ENCODE measurements around the gene AHNAK2. TPM values are rescaled to one million over a fixed set of nuclear protein-coding genes. Genes with fewer than 3 reads are reported as not detected.

AHNAK2 gene
- total and polyA plus RNA-seq, 8 donors: 0.75 to 2.4 (median 1.4) TPM

GRCh38 chr14:104939666-104940410, 38.3 kb downstream of the AHNAK2 start:
- H3K4me3 ChIP-seq: no peak overlapping the region
- H3K36me3 ChIP-seq: no peaks in the 10 kb centered on the region
- DNase-seq (peak in 2 of 6 donors; percentile 28 to 46), FAIRE-seq (no peak), ATAC-seq (peak in 3 of 4 donors; percentile 47 to 55 (median 49))
- H3K27me3 ChIP-seq: no peaks in the 10 kb centered on the region
- no peak for TF ChIP-seq CTCF (IDR thresholded peaks at IDR 0.05)
- 55 to 60% methylated on average over 11 of the region's 11 CpGs for WGBS, 2 donors
- H3K9me3 ChIP-seq: no peaks in the 10 kb centered on the region
- intact Hi-C loops (cut with DNase I): no loop called here
- no peak overlapping the region for H3K27ac ChIP-seq
- H3K4me1 ChIP-seq: no peaks in the 10 kb centered on the region

GRCh38 chr14:104938960-104939359, 39.2 kb downstream of the AHNAK2 start:
- Histone ChIP-seq H3K36me3 (no peaks in the 10 kb centered on the region), H3K9me3 (no peaks in the 10 kb centered on the region), H3K27me3 (no peaks in the 10 kb centered on the region), H3K4me1 (no peaks in the 10 kb centered on the region), H3K27ac (no peak overlapping the region), H3K4me3 (no peak overlapping the region)
- intact Hi-C loops (cut with DNase I): no loop called here
- FAIRE-seq (no peak), DNase-seq (no peak), ATAC-seq (no peak)
- TF ChIP-seq CTCF (IDR thresholded peaks at IDR 0.05): no peak
- WGBS, 2 donors: 80 to 93% methylated on average over 1 of the region's 1 CpG

DNA sequence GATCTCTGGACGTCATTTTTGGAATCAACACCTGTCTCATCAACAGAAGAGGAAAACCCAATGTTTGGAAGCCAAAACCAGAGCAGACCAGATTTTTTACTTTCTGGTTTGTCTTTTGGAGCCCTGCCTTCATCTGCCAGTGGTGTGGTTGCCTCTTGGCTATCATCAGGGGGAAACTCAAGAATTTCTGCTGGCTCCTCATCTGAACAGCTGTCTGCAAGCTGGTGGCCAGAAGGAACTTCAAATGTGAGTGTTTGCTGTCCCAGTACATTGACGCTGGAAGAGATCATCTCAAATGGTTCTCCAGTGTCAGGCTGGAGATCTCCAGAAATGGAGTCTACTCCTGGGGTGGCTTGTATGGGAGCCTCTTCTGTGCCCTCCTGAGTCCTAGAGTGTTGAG, 39.7 kb downstream of the AHNAK2 start:
- DNase-seq: no peak
- no peak for ATAC-seq
- Histone ChIP-seq H3K9me3 (no peaks in the 10 kb centered on the region), H3K27ac (no peak overlapping the region), H3K36me3 (no peaks in the 10 kb centered on the region), H3K27me3 (no peaks in the 10 kb centered on the region), H3K4me1 (no peaks in the 10 kb centered on the region), H3K4me3 (no peak overlapping the region)
- intact Hi-C loops (cut with DNase I): no loop called here
- TF ChIP-seq CTCF (IDR thresholded peaks at IDR 0.05): no peak
- FAIRE-seq: no peak
- WGBS, 2 donors: 75 to 82% methylated on average over 2 of the region's 2 CpGs

GRCh38 chr14:104937694-104938365, 40.3 kb downstream of the AHNAK2 start:
- TF ChIP-seq CTCF (IDR thresholded peaks at IDR 0.05): no peak
- intact Hi-C loops (cut with DNase I): no loop called here
- H3K9me3 ChIP-seq: no peaks in the 10 kb centered on the region
- DNase-seq (no peak), FAIRE-seq (no peak), ATAC-seq (no peak)
- no peak overlapping the region for H3K4me3 ChIP-seq
- H3K36me3 ChIP-seq: no peaks in the 10 kb centered on the region
- no peaks in the 10 kb centered on the region for H3K27me3 ChIP-seq
- no peak overlapping the region for H3K27ac ChIP-seq
- no peaks in the 10 kb centered on the region for H3K4me1 ChIP-seq
- 80 to 81% methylated on average over 11 of the region's 11 CpGs for WGBS, 2 donors

GRCh38 chr14:104937161-104937560, 41.0 kb downstream of the AHNAK2 start:
- Histone ChIP-seq H3K27ac (no peak overlapping the region), H3K4me3 (no peak overlapping the region), H3K9me3 (no peaks in the 10 kb centered on the region), H3K36me3 (no peaks in the 10 kb centered on the region), H3K27me3 (no peaks in the 10 kb centered on the region), H3K4me1 (no peaks in the 10 kb centered on the region)
- TF ChIP-seq CTCF (IDR thresholded peaks at IDR 0.05): no peak
- intact Hi-C loops (cut with DNase I): no loop called here
- FAIRE-seq: no peak
- no peak for ATAC-seq
- peak in 1 of 6 donors; percentile 6 for DNase-seq
- WGBS, 2 donors: 84 to 87% methylated on average over 4 of the region's 4 CpGs

All from pancreas (tissue), 10 donors.